NCI-H446 treated with DMSO at 0.1 percent for 48 hours (cell line): ENCODE results near the gene HSPBAP1.

Source experiments
- DNase-seq: peaks from one replicate; lab custom pipeline; 2025; lab: John Stamatoyannopoulos, UW

The HSPBAP1 gene

GRCh38 chr3:122793568-122794416 lies at the start of gene HSPBAP1:
Gene HSPBAP1 (minus strand): TSS chr3:122793831. CDS start chr3:122793680, 151 bp downstream.
- DNase-seq: no peak

- DNase-seq: no peak
Observed at GRCh38 chr3:122835590-122835989, 42.0 kb upstream of the HSPBAP1 start.

- no peak for DNase-seq
Observed at GRCh38 chr3:122828281-122828680, 34.6 kb upstream of the HSPBAP1 start.

- DNase-seq: no peak
Observed at GRCh38 chr3:122826278-122826677, 32.6 kb upstream of the HSPBAP1 start.

GRCh38 chr3:122825460-122825859 lies 31.8 kb upstream of the HSPBAP1 start:
- no peak for DNase-seq

GRCh38 chr3:122824465-122825381 lies 31.1 kb upstream of the HSPBAP1 start:
- no peak for DNase-seq

GRCh38 chr3:122816587-122816986 lies 23.0 kb upstream of the HSPBAP1 start:
- DNase-seq: no peak

GRCh38 chr3:122810734-122811133 lies 17.1 kb upstream of the HSPBAP1 start:
- DNase-seq: no peak

- DNase-seq: no peak
Observed at GRCh38 chr3:122803977-122804376, 10.3 kb upstream of the HSPBAP1 start.

- no peak for DNase-seq
Observed at GRCh38 chr3:122802323-122802722, 8.7 kb upstream of the HSPBAP1 start.

- no peak for DNase-seq
Observed at GRCh38 chr3:122800706-122801237, 7.1 kb upstream of the HSPBAP1 start.

GRCh38 chr3:122800031-122800430 lies 6.4 kb upstream of the HSPBAP1 start:
- no peak for DNase-seq

- no peak for DNase-seq
Observed at GRCh38 chr3:122799322-122799721, 5.7 kb upstream of the HSPBAP1 start.

GRCh38 chr3:122797291-122797690 lies 3.7 kb upstream of the HSPBAP1 start:
- no peak for DNase-seq

GRCh38 chr3:122795674-122796195 lies 2.1 kb upstream of the HSPBAP1 start:
- no peak for DNase-seq

- no peak for DNase-seq
Observed at GRCh38 chr3:122794779-122795673, 1.4 kb upstream of the HSPBAP1 start, which contains the start of gene SLC49A4. Gene SLC49A4 (plus strand): TSS chr3:122795069. CDS start chr3:122795193, 124 bp downstream.

- DNase-seq: no peak
Observed at GRCh38 chr3:122794483-122794778, 800 bp upstream of the HSPBAP1 start.

- DNase-seq: no peak
Observed at GRCh38 chr3:122789585-122790273, 3.9 kb downstream of the HSPBAP1 start.

- no peak for DNase-seq
Observed at GRCh38 chr3:122787872-122788271, 5.8 kb downstream of the HSPBAP1 start.

- no peak for DNase-seq
Observed at GRCh38 chr3:122786066-122786465, 7.6 kb downstream of the HSPBAP1 start.

GRCh38 chr3:122785231-122785630 lies 8.4 kb downstream of the HSPBAP1 start:
- no peak for DNase-seq
